DOHH2 (cell line): Measurements from ENCODE around the gene MAT2B.

Experiments
- CTCF ChIP-seq: fragments of 200-600 bp; sonication (generic); IDR thresholded peaks from one replicate; pipeline ENCODE4 v1.5.1; 2014; ENCODE audit warnings: antibody characterized with exemption, mild to moderate bottlenecking, low read depth, low read length; ENCODE audit not compliant: poor library complexity, severe bottlenecking
- EZH2phosphoT487 ChIP-seq: fragments of 200-600 bp; sonication (generic); IDR thresholded peaks from 2 replicates; pipeline ENCODE4 v1.6.1; 2017; ENCODE audit warnings: borderline replicate concordance, mild to moderate bottlenecking, antibody characterized with exemption, low read length, moderate library complexity, mixed read lengths

GRCh38 chr5:163525096-163525495 is 19.7 kb downstream of the MAT2B start:
- TF ChIP-seq CTCF (no peak), EZH2phosphoT487 (no peak)
